Activated CD4-positive, alpha-beta T cell treated with anti-CD3 and anti-CD28 coated beads, Interleukin-2, amount 10 ng/mL, durations not matched to agents 7 days and 5 days (primary cell): ENCODE data around the gene GPR37. TPM values are rescaled to one million over a fixed set of nuclear protein-coding genes. Genes with fewer than 3 reads are reported as not detected.

Experiments used
- CTCF ChIA-PET: fragments of 350-600 bp; sonication (Branson Sonifier 250); formaldehyde crosslinking; loops from one replicate; lab custom pipeline; 2021; ENCODE audit warnings: antibody characterized with exemption; lab: Charles Lee
- POLR2A ChIA-PET: fragments of 350-600 bp; sonication (Branson Sonifier 250); formaldehyde crosslinking; loops from one replicate; lab custom pipeline; 2021; ENCODE audit warnings: antibody characterized with exemption; lab: Charles Lee
- DNase-seq: peaks from one replicate; pipeline ENCODE4 v3.0.0-alpha.2; 2020
- H3K27ac Mint-ChIP-seq: one replicate; pipeline ENCODE4 v1.8.0; 2021; ENCODE audit warnings: mild to moderate bottlenecking, moderate library complexity, mixed read lengths
- H3K27me3 Mint-ChIP-seq: one replicate; pipeline ENCODE4 v1.8.0; 2021; ENCODE audit warnings: mixed read lengths
- H3K36me3 Mint-ChIP-seq: one replicate; pipeline ENCODE4 v1.8.0; 2021; ENCODE audit warnings: low read depth, mixed read lengths
- H3K4me1 Mint-ChIP-seq: one replicate; pipeline ENCODE4 v1.8.0; 2021; ENCODE audit warnings: mixed read lengths
- H3K4me3 Mint-ChIP-seq: one replicate; pipeline ENCODE4 v1.8.0; 2021; ENCODE audit warnings: mild to moderate bottlenecking, moderate library complexity, mixed read lengths
- H3K9me3 Mint-ChIP-seq: one replicate; pipeline ENCODE4 v1.8.0; 2021; ENCODE audit warnings: mixed read lengths
- total RNA-seq, 2 experiments: library from RNA; stranded (reverse); gene quantifications; one replicate each; pipeline ENCODE4 v1.2.3, GENCODE V29; 2021

Gene GPR37
- total RNA-seq = not detected

- peak; percentile 27 for DNase-seq
- peak within 1 kb of the TSS; percentile 72 for H3K4me3 Mint-ChIP-seq
- CTCF ChIA-PET = interaction anchor here (0.6 kb wide), 1 partner anchor 1188 kb away, joined by 3 read pairs; no protein-coding TSS in a partner anchor
- no peaks in the 10 kb centered on the region for H3K9me3 Mint-ChIP-seq
- H3K27me3 Mint-ChIP-seq = peaks cover 59% of the 10 kb centered on the region
- H3K27ac Mint-ChIP-seq = no peak within 1 kb of the TSS
- no peaks in the 10 kb centered on the region for H3K36me3 Mint-ChIP-seq
- peaks cover 12% of the 10 kb centered on the region for H3K4me1 Mint-ChIP-seq
- POLR2A ChIA-PET = interaction anchor here (0.7 kb wide), 1 partner anchor 962 kb away, joined by 3 read pairs; no protein-coding TSS in a partner anchor
These were observed at the start of gene GPR37 for GRCh38 chr7:124765401-124766352. Gene GPR37 (minus strand): TSS chr7:124765792. CDS start chr7:124764976, 816 bp downstream.

GRCh38 chr7:124813994-124814798 is 48.6 kb upstream of the GPR37 start:
- POLR2A ChIA-PET = interaction anchor here (0.6 kb wide), 1 partner anchor 926 kb away, joined by 5 read pairs; no protein-coding TSS in a partner anchor
- CTCF ChIA-PET = no interaction called here
- Mint-ChIP-seq H3K27me3 (peaks cover 13% of the 10 kb centered on the region), H3K4me3 (no peak overlapping the region), H3K9me3 (no peaks in the 10 kb centered on the region), H3K27ac (no peak overlapping the region), H3K36me3 (no peaks in the 10 kb centered on the region), H3K4me1 (no peaks in the 10 kb centered on the region)
- no peak for DNase-seq

GRCh38 chr7:124812764-124813163 is 47.2 kb upstream of the GPR37 start:
- CTCF ChIA-PET = interaction anchor here (0.9 kb wide), 1 partner anchor 33 kb away, joined by 3 read pairs; no protein-coding TSS in a partner anchor
- no peak for DNase-seq
- H3K36me3 Mint-ChIP-seq = no peaks in the 10 kb centered on the region
- no peak overlapping the region for H3K4me3 Mint-ChIP-seq
- no peaks in the 10 kb centered on the region for H3K4me1 Mint-ChIP-seq
- no peaks in the 10 kb centered on the region for H3K9me3 Mint-ChIP-seq
- H3K27me3 Mint-ChIP-seq = peaks cover 13% of the 10 kb centered on the region
- POLR2A ChIA-PET = no interaction called here
- H3K27ac Mint-ChIP-seq = no peak overlapping the region

GRCh38 chr7:124811341-124811740 is 45.7 kb upstream of the GPR37 start:
- no peak for DNase-seq
- peaks cover 13% of the 10 kb centered on the region for H3K27me3 Mint-ChIP-seq
- ChIA-PET CTCF (no interaction called here), POLR2A (no interaction called here)
- no peak overlapping the region for H3K27ac Mint-ChIP-seq
- no peaks in the 10 kb centered on the region for H3K4me1 Mint-ChIP-seq
- no peak overlapping the region for H3K4me3 Mint-ChIP-seq
- H3K36me3 Mint-ChIP-seq = no peaks in the 10 kb centered on the region
- H3K9me3 Mint-ChIP-seq = no peaks in the 10 kb centered on the region

GRCh38 chr7:124810605-124811004 is 45.0 kb upstream of the GPR37 start:
- H3K27me3 Mint-ChIP-seq = peaks cover 13% of the 10 kb centered on the region
- ChIA-PET POLR2A (no interaction called here), CTCF (no interaction called here)
- no peaks in the 10 kb centered on the region for H3K4me1 Mint-ChIP-seq
- H3K36me3 Mint-ChIP-seq = no peaks in the 10 kb centered on the region
- H3K27ac Mint-ChIP-seq = no peak overlapping the region
- no peak overlapping the region for H3K4me3 Mint-ChIP-seq
- no peaks in the 10 kb centered on the region for H3K9me3 Mint-ChIP-seq
- DNase-seq = no peak

GRCh38 chr7:124808206-124808605 is 42.6 kb upstream of the GPR37 start:
- no peak overlapping the region for H3K27ac Mint-ChIP-seq
- POLR2A ChIA-PET = no interaction called here
- CTCF ChIA-PET = no interaction called here

GRCh38 chr7:124801330-124801895 is 35.8 kb upstream of the GPR37 start:
- Mint-ChIP-seq H3K4me1 (no peaks in the 10 kb centered on the region), H3K36me3 (no peaks in the 10 kb centered on the region), H3K27me3 (peaks cover 4% of the 10 kb centered on the region), H3K9me3 (no peaks in the 10 kb centered on the region), H3K27ac (no peak overlapping the region), H3K4me3 (no peak overlapping the region)
- CTCF ChIA-PET = no interaction called here
- POLR2A ChIA-PET = no interaction called here
- DNase-seq = no peak

More at GRCh38 chr7:124808206-124808605, 42.6 kb upstream of the GPR37 start:
- H3K4me3 Mint-ChIP-seq = no peak overlapping the region
- H3K4me1 Mint-ChIP-seq = no peaks in the 10 kb centered on the region
- DNase-seq = no peak
- no peaks in the 10 kb centered on the region for H3K36me3 Mint-ChIP-seq
- H3K9me3 Mint-ChIP-seq = no peaks in the 10 kb centered on the region
- peaks cover 4% of the 10 kb centered on the region for H3K27me3 Mint-ChIP-seq

GRCh38 chr7:124800386-124800785 is 34.8 kb upstream of the GPR37 start:
- peaks cover 4% of the 10 kb centered on the region for H3K27me3 Mint-ChIP-seq
- POLR2A ChIA-PET = no interaction called here
- no peaks in the 10 kb centered on the region for H3K4me1 Mint-ChIP-seq
- H3K27ac Mint-ChIP-seq = no peak overlapping the region
- no peaks in the 10 kb centered on the region for H3K9me3 Mint-ChIP-seq
- H3K36me3 Mint-ChIP-seq = no peaks in the 10 kb centered on the region
- CTCF ChIA-PET = no interaction called here
- H3K4me3 Mint-ChIP-seq = no peak overlapping the region
- DNase-seq = no peak

- ChIA-PET POLR2A (no interaction called here), CTCF (no interaction called here)
- Mint-ChIP-seq H3K36me3 (no peaks in the 10 kb centered on the region), H3K27me3 (peaks cover 4% of the 10 kb centered on the region), H3K4me3 (no peak overlapping the region), H3K27ac (no peak overlapping the region), H3K9me3 (no peaks in the 10 kb centered on the region), H3K4me1 (no peaks in the 10 kb centered on the region)
- DNase-seq = no peak
These were observed 33.9 kb upstream of the GPR37 start for GRCh38 chr7:124799448-124799847.

GRCh38 chr7:124796771-124797170 is 31.2 kb upstream of the GPR37 start:
- CTCF ChIA-PET = no interaction called here
- Mint-ChIP-seq H3K36me3 (no peaks in the 10 kb centered on the region), H3K4me1 (no peaks in the 10 kb centered on the region), H3K27ac (no peak overlapping the region), H3K27me3 (peaks cover 7% of the 10 kb centered on the region), H3K4me3 (no peak overlapping the region), H3K9me3 (no peaks in the 10 kb centered on the region)
- POLR2A ChIA-PET = no interaction called here
- DNase-seq = no peak

- H3K27me3 Mint-ChIP-seq = peaks cover 19% of the 10 kb centered on the region
- ChIA-PET CTCF (no interaction called here), POLR2A (no interaction called here)
- no peak for DNase-seq
- H3K4me3 Mint-ChIP-seq = no peak overlapping the region
- H3K4me1 Mint-ChIP-seq = no peaks in the 10 kb centered on the region
- H3K27ac Mint-ChIP-seq = no peak overlapping the region
- H3K36me3 Mint-ChIP-seq = no peaks in the 10 kb centered on the region
- no peaks in the 10 kb centered on the region for H3K9me3 Mint-ChIP-seq
These were observed 27.1 kb upstream of the GPR37 start for GRCh38 chr7:124792696-124793095.

- Mint-ChIP-seq H3K27ac (no peak overlapping the region), H3K4me3 (no peak overlapping the region), H3K36me3 (no peaks in the 10 kb centered on the region), H3K27me3 (peaks cover 24% of the 10 kb centered on the region), H3K4me1 (no peaks in the 10 kb centered on the region), H3K9me3 (no peaks in the 10 kb centered on the region)
- DNase-seq = no peak
- ChIA-PET POLR2A (no interaction called here), CTCF (no interaction called here)
These were observed 26.4 kb upstream of the GPR37 start for GRCh38 chr7:124792002-124792401.
